ENCODE results near the gene MS4A6A.
"Not testable (repeated sequence)": the region's sequence is repeated elsewhere in the genome, so short reads cannot be mapped to it uniquely, and the experiment has no call there.

MS4A6A gene

GRCh38 chr11:60182541-60183330 is at the start of gene MS4A6A:
TSS of gene MS4A6A (minus strand) at chr11:60183083. CDS start at chr11:60181727, 1,356 bp downstream.
- no peak for DNase-seq

GRCh38 chr11:60230681-60231080 is 47.8 kb upstream of the MS4A6A start:
- no peak for DNase-seq

- DNase-seq: no peak
Observed at GRCh38 chr11:60222141-60222540, 39.3 kb upstream of the MS4A6A start.

- no peak for DNase-seq
Observed at GRCh38 chr11:60221692-60222091, 38.8 kb upstream of the MS4A6A start.

- no peak for DNase-seq
Observed at GRCh38 chr11:60221181-60221580, 38.3 kb upstream of the MS4A6A start.

GRCh38 chr11:60214386-60214785 is 31.5 kb upstream of the MS4A6A start:
- DNase-seq: no peak

GRCh38 chr11:60211206-60211605 is 28.3 kb upstream of the MS4A6A start:
- no peak for DNase-seq

- DNase-seq: no peak
Observed at GRCh38 chr11:60209977-60210376, 27.1 kb upstream of the MS4A6A start.

GRCh38 chr11:60208951-60209350 is 26.1 kb upstream of the MS4A6A start:
- no peak for DNase-seq

- no peak for DNase-seq
Observed at GRCh38 chr11:60208146-60208895, 25.4 kb upstream of the MS4A6A start.

- no peak for DNase-seq
Observed at GRCh38 chr11:60206616-60207015, 23.7 kb upstream of the MS4A6A start.

- no peak for DNase-seq
Observed at GRCh38 chr11:60204922-60205321, 22.0 kb upstream of the MS4A6A start.

- not testable (repeated sequence) for DNase-seq
Observed at GRCh38 chr11:60201334-60201733, 18.5 kb upstream of the MS4A6A start.

GRCh38 chr11:60197442-60197841 is 14.6 kb upstream of the MS4A6A start:
- no peak for DNase-seq

GRCh38 chr11:60195923-60196368 is 13.1 kb upstream of the MS4A6A start:
- no peak for DNase-seq

- DNase-seq: no peak
Observed at GRCh38 chr11:60194511-60194910, 11.6 kb upstream of the MS4A6A start.

- DNase-seq: peak; percentile 15
Observed at GRCh38 chr11:60193687-60194433, 11.0 kb upstream of the MS4A6A start.

- DNase-seq: not testable (repeated sequence)
Observed at GRCh38 chr11:60192564-60192963, 9.7 kb upstream of the MS4A6A start.

GRCh38 chr11:60188481-60188880 is 5.6 kb upstream of the MS4A6A start:
- DNase-seq: not testable (repeated sequence)

GRCh38 chr11:60186128-60186527 is 3.2 kb upstream of the MS4A6A start:
- DNase-seq: not testable (repeated sequence)

- not testable (repeated sequence) for DNase-seq
Observed at GRCh38 chr11:60185512-60185827, 2.6 kb upstream of the MS4A6A start.

GRCh38 chr11:60184824-60185511 is 2.1 kb upstream of the MS4A6A start:
- no peak for DNase-seq
